AG10803 (cell line): ENCODE data around the gene RPL19.

Experiments used
- DNase-seq: peaks from one replicate; pipeline ENCODE4 v3.0.0; 2010; ENCODE audit warnings: low read depth
- H3K4me3 ChIP-seq: 2 replicates; pipeline ENCODE4 v1.5.1; 2011; ENCODE audit warnings: mild to moderate bottlenecking, low read length, control low read depth
- CTCF ChIP-seq: conservative IDR thresholded peaks from 2 replicates; pipeline ENCODE4 v1.5.1; 2011; ENCODE audit warnings: mild to moderate bottlenecking, low read length, control low read depth, inconsistent platforms

RPL19 gene

GRCh38 chr17:39171933-39172332, 28.1 kb upstream of the RPL19 start:
- H3K4me3 ChIP-seq, result no peak overlapping the region
- DNase-seq, result no peak
- no peak for TF ChIP-seq CTCF

GRCh38 chr17:39173080-39173479, 27.0 kb upstream of the RPL19 start:
- H3K4me3 ChIP-seq, result no peak overlapping the region
- DNase-seq, result no peak
- no peak for TF ChIP-seq CTCF

- H3K4me3 ChIP-seq, result no peak overlapping the region
- no peak for TF ChIP-seq CTCF
- DNase-seq, result no peak
Measured at GRCh38 chr17:39173526-39174274, 26.4 kb upstream of the RPL19 start.

GRCh38 chr17:39174920-39175694, 25.0 kb upstream of the RPL19 start:
- DNase-seq, result peak; percentile 52
- no peak overlapping the region for H3K4me3 ChIP-seq

GRCh38 chr17:39175695-39176093, 24.4 kb upstream of the RPL19 start:
- no peak for TF ChIP-seq CTCF
- H3K4me3 ChIP-seq, result no peak overlapping the region
- no peak for DNase-seq

More at GRCh38 chr17:39174920-39175694, 25.0 kb upstream of the RPL19 start:
- TF ChIP-seq CTCF, result peak; percentile 77

GRCh38 chr17:39177256-39177655, 22.8 kb upstream of the RPL19 start:
- no peak for TF ChIP-seq CTCF
- no peak overlapping the region for H3K4me3 ChIP-seq
- no peak for DNase-seq

GRCh38 chr17:39178536-39178935, 21.5 kb upstream of the RPL19 start:
- H3K4me3 ChIP-seq, result no peak overlapping the region
- peak; percentile 51 for DNase-seq
- no peak for TF ChIP-seq CTCF
